RWPE1 (cell line): ENCODE data around the gene LRRTM4.

ENCODE experiments used
- CTCF ChIA-PET: fragments of 350-600 bp; sonication (Branson Sonifier 250); formaldehyde crosslinking; extraction: SDS; loops from one replicate; lab custom pipeline; 2021; lab: Yijun Ruan, JAX
- POLR2A ChIA-PET: fragments of 400-600 bp; formaldehyde crosslinking; extraction: SDS; loops from one replicate; lab custom pipeline; 2020; ENCODE audit warnings: antibody characterized with exemption; ENCODE audit not compliant: low non-redundant PET; lab: Yijun Ruan, JAX
- DNase-seq: peaks from one replicate; pipeline ENCODE4 v3.0.0; 2012; ENCODE audit warnings: low spot score
- H3K27ac ChIP-seq: fragments of 450-650 bp; 2 replicates; pipeline ENCODE4 v1.5.1; 2017
- CTCF ChIP-seq: fragments of 450-650 bp; conservative IDR thresholded peaks from 2 replicates; pipeline ENCODE4 v1.5.1; 2017; ENCODE audit warnings: low read depth, mild to moderate bottlenecking

The LRRTM4 gene

GRCh38 chr2:76759634-76760366, 762.4 kb downstream of the LRRTM4 start:
- POLR2A ChIA-PET = no interaction called here
- H3K27ac ChIP-seq = no peak overlapping the region
- no peak for DNase-seq
- no peak for TF ChIP-seq CTCF
- CTCF ChIA-PET = no interaction called here

GRCh38 chr2:76752506-76752905, 769.7 kb downstream of the LRRTM4 start:
- TF ChIP-seq CTCF = no peak
- DNase-seq = no peak
- ChIA-PET POLR2A (no interaction called here), CTCF (no interaction called here)
- no peak overlapping the region for H3K27ac ChIP-seq

- TF ChIP-seq CTCF = no peak
- ChIA-PET POLR2A (no interaction called here), CTCF (no interaction called here)
- no peak for DNase-seq
- no peak overlapping the region for H3K27ac ChIP-seq
Observed at GRCh38 chr2:76749858-76750257, 772.3 kb downstream of the LRRTM4 start.

GRCh38 chr2:76748581-76749296, 773.4 kb downstream of the LRRTM4 start:
- POLR2A ChIA-PET = no interaction called here
- CTCF ChIA-PET = interaction anchor here (0.6 kb wide), 1 partner anchor 94 kb away, joined by 5 read pairs; no protein-coding TSS in a partner anchor
- no peak for DNase-seq
- no peak overlapping the region for H3K27ac ChIP-seq
- TF ChIP-seq CTCF = no peak

- no peak overlapping the region for H3K27ac ChIP-seq
- CTCF ChIA-PET = no interaction called here
- POLR2A ChIA-PET = no interaction called here
- DNase-seq = no peak
- TF ChIP-seq CTCF = no peak
Observed at GRCh38 chr2:76745605-76746004, 776.6 kb downstream of the LRRTM4 start.

GRCh38 chr2:76737607-76738006, 784.6 kb downstream of the LRRTM4 start:
- CTCF ChIA-PET = interaction anchor here (0.6 kb wide), 1 partner anchor 1235 kb away, joined by 4 read pairs; no protein-coding TSS in a partner anchor
- TF ChIP-seq CTCF = no peak

More at GRCh38 chr2:76737607-76738006, 784.6 kb downstream of the LRRTM4 start:
- POLR2A ChIA-PET = no interaction called here
- no peak overlapping the region for H3K27ac ChIP-seq
- no peak for DNase-seq
